ENCODE data around the gene ADNP2. TPM values are rescaled to one million over a fixed set of nuclear protein-coding genes. Genes with fewer than 3 reads are reported as not detected.

The ADNP2 gene
- total RNA-seq, 2 donors from 2014 or later: 23.1 to 28.8 TPM

- H3K36me3 Mint-ChIP-seq: peaks cover 23% of the 10 kb centered on the region
Observed at GRCh38 chr18:80137976-80138375, 28.9 kb downstream of the ADNP2 start.

GRCh38 chr18:80140455-80140985 lies 31.5 kb downstream of the ADNP2 start:
- ATAC-seq: no peak
- H3K9me3 Mint-ChIP-seq: no peaks in the 10 kb centered on the region
- peaks cover 12% of the 10 kb centered on the region for H3K36me3 Mint-ChIP-seq
- no peak for DNase-seq (ENCODE audit: low spot score)
- no peak overlapping the region for H3K27ac Mint-ChIP-seq
- peaks cover 0 to 5% of the 10 kb centered on the region in 2 donors for H3K4me1 Mint-ChIP-seq (ENCODE audit: low read depth in 2 of 2)
- H3K27me3 Mint-ChIP-seq: no peaks in the 10 kb centered on the region
- no peak overlapping the region for H3K4me3 Mint-ChIP-seq

More at GRCh38 chr18:80137976-80138375, 28.9 kb downstream of the ADNP2 start:
- H3K9me3 Mint-ChIP-seq: no peaks in the 10 kb centered on the region
- H3K4me3 Mint-ChIP-seq: no peak overlapping the region
- H3K27ac Mint-ChIP-seq: no peak overlapping the region
- DNase-seq (ENCODE audit: low spot score) (no peak), ATAC-seq (no peak)
- no peaks in the 10 kb centered on the region for H3K27me3 Mint-ChIP-seq
- peaks cover 0 to 5% of the 10 kb centered on the region in 2 donors for H3K4me1 Mint-ChIP-seq (ENCODE audit: low read depth in 2 of 2)

GRCh38 chr18:80143881-80144280 lies 34.8 kb downstream of the ADNP2 start:
- no peak overlapping the region for H3K27ac Mint-ChIP-seq
- ATAC-seq: no peak
- no peak for DNase-seq (ENCODE audit: low spot score)
- H3K36me3 Mint-ChIP-seq: no peaks in the 10 kb centered on the region
- H3K27me3 Mint-ChIP-seq: no peaks in the 10 kb centered on the region
- peaks cover 0 to 4% of the 10 kb centered on the region in 2 donors for H3K4me1 Mint-ChIP-seq (ENCODE audit: low read depth in 2 of 2)
- no peak overlapping the region for H3K4me3 Mint-ChIP-seq
- H3K9me3 Mint-ChIP-seq: no peaks in the 10 kb centered on the region

- no peaks in the 10 kb centered on the region for H3K9me3 Mint-ChIP-seq
- peaks cover 0 to 4% of the 10 kb centered on the region in 2 donors for H3K4me1 Mint-ChIP-seq (ENCODE audit: low read depth in 2 of 2)
- no peak overlapping the region for H3K4me3 Mint-ChIP-seq
- H3K27ac Mint-ChIP-seq: no peak overlapping the region
- no peaks in the 10 kb centered on the region for H3K36me3 Mint-ChIP-seq
- ATAC-seq: no peak
- no peaks in the 10 kb centered on the region for H3K27me3 Mint-ChIP-seq
- DNase-seq (ENCODE audit: low spot score): no peak
Observed at GRCh38 chr18:80145196-80145804, 36.2 kb downstream of the ADNP2 start.

GRCh38 chr18:80147037-80147417 lies 38.0 kb downstream of the ADNP2 start:
- peaks cover 0 to 4% of the 10 kb centered on the region in 2 donors for H3K4me1 Mint-ChIP-seq (ENCODE audit: low read depth in 2 of 2)
- H3K27ac Mint-ChIP-seq: no peak overlapping the region

GRCh38 chr18:80147418-80148325 lies 38.6 kb downstream of the ADNP2 start:
- Mint-ChIP-seq H3K27me3 (no peaks in the 10 kb centered on the region), H3K27ac (peak overlapping the region in 1 of 2 donors; percentile 53), H3K4me1 (ENCODE audit: low read depth in 2 of 2) (peaks cover 0 to 4% of the 10 kb centered on the region in 2 donors), H3K9me3 (no peaks in the 10 kb centered on the region), H3K36me3 (no peaks in the 10 kb centered on the region), H3K4me3 (peak overlapping the region; percentile 73)
- DNase-seq (ENCODE audit: low spot score) (peak; percentile 80), ATAC-seq (peak; percentile 76 to 89)

More at GRCh38 chr18:80147037-80147417, 38.0 kb downstream of the ADNP2 start:
- no peaks in the 10 kb centered on the region for H3K27me3 Mint-ChIP-seq
- H3K36me3 Mint-ChIP-seq: no peaks in the 10 kb centered on the region
- peak overlapping the region; percentile 73 for H3K4me3 Mint-ChIP-seq
- ATAC-seq: peak; percentile 29 to 34
- no peaks in the 10 kb centered on the region for H3K9me3 Mint-ChIP-seq
- no peak for DNase-seq (ENCODE audit: low spot score)

GRCh38 chr18:80148326-80149199 lies 39.5 kb downstream of the ADNP2 start:
- Mint-ChIP-seq H3K27me3 (no peaks in the 10 kb centered on the region), H3K4me3 (peak overlapping the region; percentile 73), H3K36me3 (no peaks in the 10 kb centered on the region), H3K4me1 (ENCODE audit: low read depth in 2 of 2) (peaks cover 0 to 4% of the 10 kb centered on the region in 2 donors), H3K27ac (peak overlapping the region in 1 of 2 donors; percentile 53), H3K9me3 (no peaks in the 10 kb centered on the region)
- DNase-seq (ENCODE audit: low spot score) (no peak), ATAC-seq (no peak)

GRCh38 chr18:80149667-80150066 lies 40.6 kb downstream of the ADNP2 start:
- Mint-ChIP-seq H3K36me3 (no peaks in the 10 kb centered on the region), H3K9me3 (no peaks in the 10 kb centered on the region), H3K4me1 (ENCODE audit: low read depth in 2 of 2) (peaks cover 0 to 4% of the 10 kb centered on the region in 2 donors), H3K27ac (no peak overlapping the region), H3K4me3 (no peak overlapping the region), H3K27me3 (no peaks in the 10 kb centered on the region)
- no peak for ATAC-seq
- no peak for DNase-seq (ENCODE audit: low spot score)

GRCh38 chr18:80154293-80154692 lies 45.2 kb downstream of the ADNP2 start:
- peak; percentile 40 to 71 for ATAC-seq
- H3K9me3 Mint-ChIP-seq: no peaks in the 10 kb centered on the region
- no peak for DNase-seq (ENCODE audit: low spot score)
- H3K27ac Mint-ChIP-seq: no peak overlapping the region
- H3K27me3 Mint-ChIP-seq: no peaks in the 10 kb centered on the region
- no peaks in the 10 kb centered on the region for H3K36me3 Mint-ChIP-seq
- H3K4me3 Mint-ChIP-seq: no peak overlapping the region
- H3K4me1 Mint-ChIP-seq (ENCODE audit: low read depth in 2 of 2): no peaks in the 10 kb centered on the region

GRCh38 chr18:80157708-80158343 lies 48.8 kb downstream of the ADNP2 start:
- peaks cover 3 to 8% of the 10 kb centered on the region in 2 donors for H3K27me3 Mint-ChIP-seq
- H3K27ac Mint-ChIP-seq: no peak overlapping the region
- H3K36me3 Mint-ChIP-seq: no peaks in the 10 kb centered on the region
- H3K4me1 Mint-ChIP-seq (ENCODE audit: low read depth in 2 of 2): no peaks in the 10 kb centered on the region
- H3K9me3 Mint-ChIP-seq: no peaks in the 10 kb centered on the region
- DNase-seq (ENCODE audit: low spot score): no peak
- no peak overlapping the region for H3K4me3 Mint-ChIP-seq
- peak in 1 of 2 donors; percentile 50 for ATAC-seq

- no peaks in the 10 kb centered on the region for H3K4me1 Mint-ChIP-seq (ENCODE audit: low read depth in 2 of 2)
- H3K36me3 Mint-ChIP-seq: no peaks in the 10 kb centered on the region
- no peak overlapping the region for H3K27ac Mint-ChIP-seq
- ATAC-seq (no peak), DNase-seq (ENCODE audit: low spot score) (no peak)
- no peaks in the 10 kb centered on the region for H3K9me3 Mint-ChIP-seq
- H3K4me3 Mint-ChIP-seq: no peak overlapping the region
- H3K27me3 Mint-ChIP-seq: peaks cover 3 to 8% of the 10 kb centered on the region in 2 donors
Observed at GRCh38 chr18:80158365-80158764, 49.3 kb downstream of the ADNP2 start.

GRCh38 chr18:80159713-80160636 lies 50.9 kb downstream of the ADNP2 start:
- H3K36me3 Mint-ChIP-seq: peaks cover 9% of the 10 kb centered on the region
- peaks cover 3 to 8% of the 10 kb centered on the region in 2 donors for H3K27me3 Mint-ChIP-seq
- H3K4me1 Mint-ChIP-seq (ENCODE audit: low read depth in 2 of 2): no peaks in the 10 kb centered on the region
- ATAC-seq (peak; percentile 77 to 81), DNase-seq (ENCODE audit: low spot score) (no peak)
- H3K27ac Mint-ChIP-seq: no peak overlapping the region
- peak overlapping the region; percentile 20 for H3K4me3 Mint-ChIP-seq
- peaks cover 8% of the 10 kb centered on the region for H3K9me3 Mint-ChIP-seq
